ENCODE results near the gene SMC3.

DNA sequence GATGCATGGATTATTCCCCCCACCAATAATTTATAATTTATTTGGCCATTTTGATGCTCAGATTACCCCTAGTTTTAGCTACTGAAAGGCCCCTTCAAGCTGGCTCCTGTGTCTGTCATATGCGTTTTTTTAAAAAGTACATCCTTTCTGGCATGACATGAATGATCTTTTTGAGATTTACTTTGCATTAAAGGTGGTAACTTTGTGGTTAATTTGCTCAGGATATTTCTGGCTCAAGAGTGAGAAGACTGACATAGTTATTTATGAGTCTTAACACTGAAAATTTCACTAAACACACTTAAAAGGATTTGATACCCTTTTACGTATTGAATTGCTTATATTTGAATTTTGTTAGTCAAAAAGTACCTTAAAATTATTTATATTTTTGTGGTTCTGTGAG is 5.4 kb downstream of the SMC3 start:
- TF ChIP-seq POLR2A (IDR thresholded peaks at IDR 0.05; ENCODE audit: low read depth, low read length) (no peak), RAD21 (IDR thresholded peaks at IDR 0.05; ENCODE audit: low read length) (no peak), SMC3 (IDR thresholded peaks at IDR 0.05; ENCODE audit: low read depth, low read length) (no peak), BHLHE40 (IDR thresholded peaks at IDR 0.05; ENCODE audit: low read depth, low read length) (no peak)
- TF ChIP-seq, protein P1, sequence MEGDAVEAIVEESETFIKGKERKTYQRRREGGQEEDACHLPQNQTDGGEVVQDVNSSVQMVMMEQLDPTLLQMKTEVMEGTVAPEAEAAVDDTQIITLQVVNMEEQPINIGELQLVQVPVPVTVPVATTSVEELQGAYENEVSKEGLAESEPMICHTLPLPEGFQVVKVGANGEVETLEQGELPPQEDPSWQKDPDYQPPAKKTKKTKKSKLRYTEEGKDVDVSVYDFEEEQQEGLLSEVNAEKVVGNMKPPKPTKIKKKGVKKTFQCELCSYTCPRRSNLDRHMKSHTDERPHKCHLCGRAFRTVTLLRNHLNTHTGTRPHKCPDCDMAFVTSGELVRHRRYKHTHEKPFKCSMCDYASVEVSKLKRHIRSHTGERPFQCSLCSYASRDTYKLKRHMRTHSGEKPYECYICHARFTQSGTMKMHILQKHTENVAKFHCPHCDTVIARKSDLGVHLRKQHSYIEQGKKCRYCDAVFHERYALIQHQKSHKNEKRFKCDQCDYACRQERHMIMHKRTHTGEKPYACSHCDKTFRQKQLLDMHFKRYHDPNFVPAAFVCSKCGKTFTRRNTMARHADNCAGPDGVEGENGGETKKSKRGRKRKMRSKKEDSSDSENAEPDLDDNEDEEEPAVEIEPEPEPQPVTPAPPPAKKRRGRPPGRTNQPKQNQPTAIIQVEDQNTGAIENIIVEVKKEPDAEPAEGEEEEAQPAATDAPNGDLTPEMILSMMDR (conservative IDR thresholded peaks at IDR 0.05; ENCODE audit: low read depth, low read length): no peak
